ENCODE measurements around the gene HMCN1. TPM values are rescaled to one million over a fixed set of nuclear protein-coding genes. Genes with fewer than 3 reads are reported as not detected.
"Not testable (repeated sequence)": the region's sequence is repeated elsewhere in the genome, so short reads cannot be mapped to it uniquely, and the experiment has no call there.

The HMCN1 gene
- total and polyA plus RNA-seq, 9 donors, result 1.4 to 26.6 (median 3.8) TPM

- WGBS, 3 donors, result 73 to 92% (median 77%) methylated on average over 1 of the region's 1 CpG
- intact Hi-C loops (cut with DNase I), result no loop called here
- Histone ChIP-seq H3K27me3 (no peaks in the 10 kb centered on the region), H3K4me1 (ENCODE audit: insufficient read depth) (no peaks in the 10 kb centered on the region), H3K27ac (no peak overlapping the region), H3K36me3 (no peaks in the 10 kb centered on the region), H3K9me3 (no peaks in the 10 kb centered on the region), H3K4me3 (no peak overlapping the region)
- TF ChIP-seq EP300 (IDR thresholded peaks at IDR 0.05) (no peak), POLR2A (IDR thresholded peaks at IDR 0.05) (no peak)
- TF ChIP-seq, protein P1, sequence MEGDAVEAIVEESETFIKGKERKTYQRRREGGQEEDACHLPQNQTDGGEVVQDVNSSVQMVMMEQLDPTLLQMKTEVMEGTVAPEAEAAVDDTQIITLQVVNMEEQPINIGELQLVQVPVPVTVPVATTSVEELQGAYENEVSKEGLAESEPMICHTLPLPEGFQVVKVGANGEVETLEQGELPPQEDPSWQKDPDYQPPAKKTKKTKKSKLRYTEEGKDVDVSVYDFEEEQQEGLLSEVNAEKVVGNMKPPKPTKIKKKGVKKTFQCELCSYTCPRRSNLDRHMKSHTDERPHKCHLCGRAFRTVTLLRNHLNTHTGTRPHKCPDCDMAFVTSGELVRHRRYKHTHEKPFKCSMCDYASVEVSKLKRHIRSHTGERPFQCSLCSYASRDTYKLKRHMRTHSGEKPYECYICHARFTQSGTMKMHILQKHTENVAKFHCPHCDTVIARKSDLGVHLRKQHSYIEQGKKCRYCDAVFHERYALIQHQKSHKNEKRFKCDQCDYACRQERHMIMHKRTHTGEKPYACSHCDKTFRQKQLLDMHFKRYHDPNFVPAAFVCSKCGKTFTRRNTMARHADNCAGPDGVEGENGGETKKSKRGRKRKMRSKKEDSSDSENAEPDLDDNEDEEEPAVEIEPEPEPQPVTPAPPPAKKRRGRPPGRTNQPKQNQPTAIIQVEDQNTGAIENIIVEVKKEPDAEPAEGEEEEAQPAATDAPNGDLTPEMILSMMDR (IDR thresholded peaks at IDR 0.05), result no peak
- DNase-seq, result no peak
Observed at GRCh38 chr1:185792040-185792439, 57.8 kb downstream of the HMCN1 start.

GRCh38 chr1:185794495-185794894 is 60.3 kb downstream of the HMCN1 start:
- H3K27me3 ChIP-seq; H3K36me3 ChIP-seq; H3K4me1 ChIP-seq (ENCODE audit: insufficient read depth); DNase-seq; H3K27ac ChIP-seq; intact Hi-C loops (cut with DNase I); H3K9me3 ChIP-seq; H3K4me3 ChIP-seq: not testable (repeated sequence)
- WGBS, 3 donors, result 86 to 91% (median 87%) methylated on average over 2 of the region's 2 CpGs

DNA sequence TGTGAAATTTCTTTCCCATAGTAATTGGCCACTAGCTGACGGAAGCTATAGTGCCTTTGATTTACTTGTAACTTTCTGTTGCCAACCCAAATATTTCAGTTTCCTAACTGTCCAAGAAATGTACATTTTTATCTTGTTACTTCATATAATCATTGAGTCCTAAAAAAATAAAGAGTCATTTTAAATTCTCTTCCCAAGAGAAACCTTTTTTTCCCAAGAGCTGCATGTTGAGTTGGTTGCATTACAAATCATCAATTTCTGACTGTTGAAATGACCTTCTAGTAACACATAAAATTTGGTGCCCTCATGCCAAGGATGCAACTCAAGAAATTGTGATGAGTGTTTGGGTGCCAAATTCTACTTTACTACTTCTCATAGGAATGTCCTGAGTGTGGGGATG is 61.0 kb downstream of the HMCN1 start:
- intact Hi-C loops (cut with DNase I), result no loop called here
- no peak for DNase-seq
- no peaks in the 10 kb centered on the region for H3K9me3 ChIP-seq
- H3K27me3 ChIP-seq, result no peaks in the 10 kb centered on the region
- TF ChIP-seq POLR2A (IDR thresholded peaks at IDR 0.05) (no peak), EP300 (IDR thresholded peaks at IDR 0.05) (no peak)
- TF ChIP-seq, protein P1 (IDR thresholded peaks at IDR 0.05), result no peak
- 80 to 94% (median 84%) methylated on average over 1 of the region's 1 CpG for WGBS, 3 donors
- H3K27ac ChIP-seq, result no peak overlapping the region
- no peaks in the 10 kb centered on the region for H3K4me1 ChIP-seq (ENCODE audit: insufficient read depth)
- no peaks in the 10 kb centered on the region for H3K36me3 ChIP-seq
- no peak overlapping the region for H3K4me3 ChIP-seq

DNA sequence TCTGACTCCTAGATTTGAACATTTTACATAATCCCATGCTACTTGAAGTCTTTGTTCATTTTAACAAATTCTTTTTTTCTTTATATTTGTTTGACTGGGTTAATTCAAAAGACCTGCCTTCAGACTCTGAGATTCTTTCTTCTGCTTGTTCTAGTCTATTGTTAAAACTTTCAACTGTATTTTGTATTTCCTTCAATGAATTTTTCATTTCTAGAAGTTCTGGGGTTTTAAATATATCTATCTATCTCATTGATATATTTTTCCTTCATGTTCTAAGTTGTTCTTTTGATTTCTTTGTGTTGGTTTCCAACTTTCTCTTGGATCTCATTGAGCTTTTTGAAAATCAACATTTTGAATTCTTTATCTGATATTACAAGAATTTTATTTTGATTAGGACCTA is 64.3 kb downstream of the HMCN1 start:
- H3K36me3 ChIP-seq, result no peaks in the 10 kb centered on the region

DNA sequence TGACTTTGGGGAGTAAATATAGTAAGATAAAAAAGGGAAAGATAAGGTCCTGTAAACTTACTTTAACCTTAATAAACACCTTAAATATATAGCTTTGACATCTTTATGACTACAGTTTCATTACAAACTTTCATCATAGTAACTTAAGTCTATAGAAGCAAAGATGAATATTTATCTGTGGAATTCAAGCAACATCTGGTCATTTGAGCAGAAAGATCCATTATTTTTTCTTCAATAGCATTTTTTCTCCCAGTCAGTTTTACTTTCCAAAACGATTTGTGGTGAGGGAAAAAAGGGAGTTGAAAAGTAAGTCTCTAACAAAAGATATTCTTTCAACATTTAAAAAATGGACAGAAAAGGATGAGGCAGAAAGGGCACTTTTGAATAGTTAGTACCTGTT is 69.0 kb downstream of the HMCN1 start:
- no peaks in the 10 kb centered on the region for H3K27me3 ChIP-seq
- H3K9me3 ChIP-seq, result no peaks in the 10 kb centered on the region
- TF ChIP-seq, protein P1 (IDR thresholded peaks at IDR 0.05), result no peak
- TF ChIP-seq EP300 (IDR thresholded peaks at IDR 0.05) (no peak), POLR2A (IDR thresholded peaks at IDR 0.05) (no peak)
- intact Hi-C loops (cut with DNase I), result no loop called here
- no peaks in the 10 kb centered on the region for H3K4me1 ChIP-seq (ENCODE audit: insufficient read depth)
- H3K4me3 ChIP-seq, result no peak overlapping the region
- DNase-seq, result no peak
- 4 to 5% (median 5%) methylated on average over 1 of the region's 1 CpG for WGBS, 3 donors
- H3K36me3 ChIP-seq, result no peaks in the 10 kb centered on the region
- H3K27ac ChIP-seq, result no peak overlapping the region

More for the DNA sequence above, 64.3 kb downstream of the HMCN1 start:
- Histone ChIP-seq H3K4me3 (no peak overlapping the region), H3K4me1 (ENCODE audit: insufficient read depth) (no peaks in the 10 kb centered on the region), H3K27ac (no peak overlapping the region), H3K27me3 (no peaks in the 10 kb centered on the region), H3K9me3 (no peaks in the 10 kb centered on the region)
- no peak for DNase-seq
- intact Hi-C loops (cut with DNase I), result no loop called here
- TF ChIP-seq, protein P1 (IDR thresholded peaks at IDR 0.05), result no peak
- no peak for TF ChIP-seq POLR2A (IDR thresholded peaks at IDR 0.05)
- no peak for TF ChIP-seq EP300 (IDR thresholded peaks at IDR 0.05)
